ENCODE results near the gene FSHR. TPM values are rescaled to one million over a fixed set of nuclear protein-coding genes. Genes with fewer than 3 reads are reported as not detected.

FSHR gene
- total and polyA plus RNA-seq, 2 of the 4 experiments (the other 2 are of a cell fraction): not detected

GRCh38 chr2:48952143-48952542, 202.2 kb downstream of the FSHR start:
- Histone ChIP-seq H4K5ac (ENCODE audit: low read depth, low read length) (no peak overlapping the region), H2BK15ac (ENCODE audit: low read depth, low read length) (no peak overlapping the region), H3K9me1 (ENCODE audit: insufficient read depth, low read length) (no peaks in the 10 kb centered on the region), H3K4ac (ENCODE audit: low read depth, low read length) (no peak overlapping the region), H3K23ac (ENCODE audit: low read depth, low read length) (no peak overlapping the region), H3K27ac (ENCODE audit: insufficient read depth, low read length) (no peak overlapping the region), H3K4me1 (ENCODE audit: control insufficient read depth, insufficient read depth, low read length) (no peaks in the 10 kb centered on the region), H3K4me3 (ENCODE audit: insufficient read depth, low read depth, low read length) (no peak overlapping the region), H3K56ac (ENCODE audit: extremely low read depth, insufficient read depth, low read length) (no peak overlapping the region), H3K27me3 (ENCODE audit: control insufficient read depth, insufficient read depth, low read length) (no peaks in the 10 kb centered on the region), H3K14ac (replicated peaks; ENCODE audit: low read depth, low read length) (no peak overlapping the region), H4K91ac (ENCODE audit: insufficient read depth, low read depth, low read length) (no peak overlapping the region), H2AFZ (replicated peaks; ENCODE audit: low read length, poor library complexity) (peak overlapping the region; percentile 53), H3K9me3 (ENCODE audit: control insufficient read depth, insufficient read depth, low read length) (no peaks in the 10 kb centered on the region), H3K79me1 (ENCODE audit: low read depth in 1 of 2, low read length in 2 of 2) (no peaks in the 10 kb centered on the region), H4K8ac (ENCODE audit: low read depth in 2 of 2, low read length in 2 of 2) (no peak overlapping the region), H2BK5ac (ENCODE audit: low read depth, low read length, poor library complexity, severe bottlenecking) (no peak overlapping the region), H3K4me2 (ENCODE audit: low read depth, low read length) (no peak overlapping the region), H2AK5ac (ENCODE audit: low read depth, low read length) (no peak overlapping the region), H2AK9ac (replicated peaks; ENCODE audit: low read depth, low read length, poor library complexity) (no peak overlapping the region), H3K9ac (ENCODE audit: low read depth, low read length) (no peak overlapping the region), H2BK20ac (ENCODE audit: low read depth, low read length) (no peak overlapping the region), H4K20me1 (ENCODE audit: insufficient read depth, low read length) (no peaks in the 10 kb centered on the region), H2BK120ac (ENCODE audit: low read depth, low read length) (no peak overlapping the region), H3K36me3 (ENCODE audit: control insufficient read depth, insufficient read depth, low read length) (no peaks in the 10 kb centered on the region), H3K18ac (ENCODE audit: low read depth, low read length) (no peak overlapping the region)
- intact Hi-C loops (cut with micrococcal nuclease) (no loop called here), dilution Hi-C loops (cut with HindIII; ENCODE audit: low sequenced_read_pairs, unreplicated experiment) (no loop called here), in situ Hi-C loops (cut with MboI; ENCODE audit: low sequenced_read_pairs) (no loop called here)
- ATAC-seq (ENCODE audit: low read depth): no peak
- BruUV-seq (replicated peaks): no TSS peak
- no peak for DNase-seq
- POLR2A ChIA-PET (ENCODE audit: unreplicated experiment): no interaction called here
- CTCF ChIA-PET: no interaction called here
- TF ChIP-seq USF2 (IDR thresholded peaks at IDR 0.05; ENCODE audit: low read depth, low read length) (peak; percentile 47), ELK1 (IDR thresholded peaks at IDR 0.05; ENCODE audit: borderline replicate concordance, low read depth, low read length) (no peak)
- no CpG with 5 or more reads among the region's 5 CpGs for WGBS, 2 experiments (ENCODE audit: extremely low coverage in 2 of 2, insufficient read length in 1 of 2)

Data from IMR-90 (cell line).